Measurements from ENCODE around the gene TANK. TPM values are rescaled to one million over a fixed set of nuclear protein-coding genes. Genes with fewer than 3 reads are reported as not detected.
A peak's percentile ranks its signal among the peaks of the same experiment; 100 is the strongest.

The TANK gene
- total RNA-seq, 2 donors from 2014 or later: 28.5 to 40.2 TPM

DNA sequence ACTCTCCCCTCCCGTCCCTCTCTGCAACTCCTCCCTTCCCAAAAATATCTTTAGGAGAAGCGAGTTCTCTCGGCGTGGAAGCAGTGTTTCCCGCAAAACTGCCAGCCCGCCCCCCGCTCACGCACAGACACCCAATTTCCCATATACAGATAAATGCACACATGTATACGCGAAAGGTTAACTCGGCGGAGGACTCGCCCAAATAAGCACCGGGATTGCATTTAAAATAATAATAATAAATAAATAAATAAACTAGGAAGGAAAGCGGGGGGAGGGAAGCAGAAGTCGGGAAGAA lies 78.0 kb downstream of the TANK start:
- WGBS, 2 donors: 0 to 1% methylated on average over 16 of the region's 16 CpGs
- H3K36me3 ChIP-seq (replicated peaks in 1 of 2; ENCODE audit: insufficient read depth in 1 of 2, low read depth in 2 of 2): no peaks in the 10 kb centered on the region
- intact Hi-C loops (cut with DNase I): no loop called here
- no peak for TF ChIP-seq POLR2A (IDR thresholded peaks at IDR 0.05)
- TF ChIP-seq, protein P1, sequence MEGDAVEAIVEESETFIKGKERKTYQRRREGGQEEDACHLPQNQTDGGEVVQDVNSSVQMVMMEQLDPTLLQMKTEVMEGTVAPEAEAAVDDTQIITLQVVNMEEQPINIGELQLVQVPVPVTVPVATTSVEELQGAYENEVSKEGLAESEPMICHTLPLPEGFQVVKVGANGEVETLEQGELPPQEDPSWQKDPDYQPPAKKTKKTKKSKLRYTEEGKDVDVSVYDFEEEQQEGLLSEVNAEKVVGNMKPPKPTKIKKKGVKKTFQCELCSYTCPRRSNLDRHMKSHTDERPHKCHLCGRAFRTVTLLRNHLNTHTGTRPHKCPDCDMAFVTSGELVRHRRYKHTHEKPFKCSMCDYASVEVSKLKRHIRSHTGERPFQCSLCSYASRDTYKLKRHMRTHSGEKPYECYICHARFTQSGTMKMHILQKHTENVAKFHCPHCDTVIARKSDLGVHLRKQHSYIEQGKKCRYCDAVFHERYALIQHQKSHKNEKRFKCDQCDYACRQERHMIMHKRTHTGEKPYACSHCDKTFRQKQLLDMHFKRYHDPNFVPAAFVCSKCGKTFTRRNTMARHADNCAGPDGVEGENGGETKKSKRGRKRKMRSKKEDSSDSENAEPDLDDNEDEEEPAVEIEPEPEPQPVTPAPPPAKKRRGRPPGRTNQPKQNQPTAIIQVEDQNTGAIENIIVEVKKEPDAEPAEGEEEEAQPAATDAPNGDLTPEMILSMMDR (IDR thresholded peaks at IDR 0.05): no peak
- no peak for ATAC-seq
- H3K27ac ChIP-seq: peak overlapping the region in 2 of 4 donors; percentile 0 to 14
- DNase-seq: no peak
- H3K4me3 ChIP-seq: peak overlapping the region; percentile 18
- peaks cover 12% of the 10 kb centered on the region for H3K4me1 ChIP-seq
- no peaks in the 10 kb centered on the region for H3K27me3 ChIP-seq
- H3K9me3 ChIP-seq: no peaks in the 10 kb centered on the region

DNA sequence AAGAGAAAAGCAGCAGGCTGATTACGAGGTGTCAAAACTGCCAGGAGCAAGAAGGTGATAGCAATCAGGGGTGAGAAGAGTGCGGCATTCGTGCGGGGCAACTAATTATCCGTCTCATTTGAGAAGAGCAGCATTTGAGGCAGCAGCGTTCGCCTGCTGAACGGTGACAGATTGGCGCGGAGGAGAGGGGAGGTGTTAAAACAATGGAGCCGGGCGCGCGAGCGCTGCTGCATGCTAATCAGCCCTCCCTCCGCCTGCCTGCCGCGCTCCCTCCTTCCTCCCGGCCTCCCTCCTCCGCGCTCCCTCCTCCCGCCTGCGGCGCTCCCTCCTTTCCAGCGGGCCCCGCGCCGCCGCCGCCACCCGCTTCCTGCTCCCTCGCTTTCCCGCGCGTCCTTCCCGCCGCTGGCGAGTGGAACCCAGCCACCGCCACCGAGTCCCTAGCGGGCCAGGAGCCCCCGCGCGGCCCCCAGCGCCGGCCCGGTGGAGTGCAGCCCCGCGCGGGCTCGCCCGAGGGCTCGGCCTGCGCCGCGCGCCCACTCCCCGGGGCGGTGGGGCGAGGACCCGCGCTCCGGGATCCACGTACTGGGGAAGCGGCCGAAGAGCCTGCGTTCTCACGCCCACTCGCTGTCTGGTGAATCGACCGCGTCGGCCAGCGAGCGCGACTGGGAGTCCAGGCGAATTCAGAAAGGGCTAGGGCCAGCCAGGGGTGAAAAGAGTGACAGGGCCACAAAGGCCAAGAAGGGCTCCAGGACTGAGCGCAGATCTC lies 78.5 kb downstream of the TANK start:
- DNase-seq: peak; percentile 40 to 68 (median 50)
- intact Hi-C loops (cut with DNase I): no loop called here
- 0 to 2% methylated on average over 33 to 78 of the region's 78 CpGs for WGBS, 2 donors
- Histone ChIP-seq H3K36me3 (replicated peaks in 1 of 2; ENCODE audit: insufficient read depth in 1 of 2, low read depth in 2 of 2) (no peaks in the 10 kb centered on the region), H3K27ac (peak overlapping the region; percentile 0 to 58 (median 9)), H3K9me3 (no peaks in the 10 kb centered on the region), H3K4me3 (peak overlapping the region; percentile 18), H3K27me3 (no peaks in the 10 kb centered on the region), H3K4me1 (peaks cover 13% of the 10 kb centered on the region)
- TF ChIP-seq, protein P1 (IDR thresholded peaks at IDR 0.05): peak in 1 of 7 experiments; percentile 7
- TF ChIP-seq POLR2A (IDR thresholded peaks at IDR 0.05): no peak
- peak; percentile 75 for ATAC-seq

DNA sequence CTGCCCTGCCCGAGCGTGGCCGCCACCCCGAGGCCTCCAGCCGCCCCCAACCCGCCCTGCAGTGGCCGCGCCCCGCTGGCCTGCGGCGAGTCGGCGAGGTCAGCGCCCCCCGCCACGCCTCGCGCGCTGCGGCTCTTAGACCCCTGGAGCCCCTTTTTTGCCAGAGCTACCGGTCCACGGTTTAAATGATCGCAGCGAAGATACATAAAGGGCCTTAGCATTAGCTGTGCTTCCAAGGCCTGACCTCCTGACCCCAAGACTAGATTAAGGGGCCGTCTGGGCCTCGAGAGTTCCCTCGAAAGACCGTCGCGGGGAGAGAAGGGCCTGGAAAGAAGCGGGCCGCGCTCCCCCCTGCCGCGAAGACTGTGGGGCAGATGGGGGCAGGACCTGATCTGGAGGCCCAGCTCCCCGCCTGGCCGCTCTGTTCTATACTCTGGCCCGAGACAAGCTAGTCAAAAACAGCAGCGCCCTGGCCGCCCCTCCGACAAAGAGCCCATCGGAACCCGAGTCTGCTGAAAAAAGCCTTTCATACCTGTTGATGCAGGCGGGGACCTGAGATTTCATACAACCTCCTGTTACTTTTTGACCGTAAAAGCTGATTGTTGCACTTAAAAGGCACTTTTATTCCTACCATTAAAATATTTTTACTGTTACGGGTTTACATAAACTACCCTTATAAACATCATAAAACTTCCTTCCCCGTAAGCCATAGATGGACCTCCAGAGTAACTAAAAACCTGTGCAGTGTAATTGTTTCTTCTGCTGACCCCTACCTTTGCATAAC lies 79.3 kb downstream of the TANK start:
- H3K27ac ChIP-seq: peak overlapping the region in 1 of 4 donors; percentile 58
- no peaks in the 10 kb centered on the region for H3K9me3 ChIP-seq
- intact Hi-C loops (cut with DNase I): no loop called here
- peaks cover 17% of the 10 kb centered on the region for H3K4me1 ChIP-seq
- no peak overlapping the region for H3K4me3 ChIP-seq
- DNase-seq (no peak), ATAC-seq (no peak)
- no peaks in the 10 kb centered on the region for H3K27me3 ChIP-seq
- TF ChIP-seq, protein P1 (IDR thresholded peaks at IDR 0.05): no peak
- no peak for TF ChIP-seq POLR2A (IDR thresholded peaks at IDR 0.05)
- WGBS, 2 donors: 86 to 95% methylated on average over 29 to 40 of the region's 47 CpGs
- H3K36me3 ChIP-seq (replicated peaks in 1 of 2; ENCODE audit: insufficient read depth in 1 of 2, low read depth in 2 of 2): no peaks in the 10 kb centered on the region

DNA sequence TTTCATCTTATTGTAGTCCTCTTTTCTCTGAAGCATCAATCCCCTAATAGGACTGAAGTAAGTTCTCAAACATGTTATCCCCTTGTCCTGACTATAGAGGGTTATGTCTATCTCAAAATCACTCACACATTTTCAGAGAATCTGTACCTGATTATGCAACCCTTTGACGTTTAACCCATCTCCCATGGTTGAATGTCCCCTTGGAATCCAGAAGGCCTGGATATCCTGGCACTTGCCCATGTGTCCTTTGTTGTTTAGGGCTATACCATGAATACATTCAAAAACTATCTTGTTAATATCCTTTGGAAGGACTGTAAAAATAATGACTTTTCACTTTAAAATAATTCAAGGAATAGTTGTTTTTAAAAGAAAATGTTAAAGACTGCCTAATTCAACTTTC lies 81.7 kb downstream of the TANK start:
- 30 to 57% methylated on average over 1 of the region's 1 CpG for WGBS, 2 donors
- Histone ChIP-seq H3K36me3 (replicated peaks in 1 of 2; ENCODE audit: insufficient read depth in 1 of 2, low read depth in 2 of 2) (no peaks in the 10 kb centered on the region), H3K9me3 (no peaks in the 10 kb centered on the region), H3K4me1 (peaks cover 17% of the 10 kb centered on the region), H3K27me3 (no peaks in the 10 kb centered on the region), H3K4me3 (no peak overlapping the region), H3K27ac (no peak overlapping the region)
- ATAC-seq (no peak), DNase-seq (no peak)
- TF ChIP-seq, protein P1 (IDR thresholded peaks at IDR 0.05): no peak
- no peak for TF ChIP-seq POLR2A (IDR thresholded peaks at IDR 0.05)
- intact Hi-C loops (cut with DNase I): no loop called here

Measured in body of pancreas (tissue), 4 donors.